Measurements from ENCODE around the gene TRIM2.

Gene TRIM2

GRCh38 chr4:153224474-153224873 lies 20.2 kb downstream of the TRIM2 start:
- no peak for DNase-seq

GRCh38 chr4:153227469-153228075 lies 23.3 kb downstream of the TRIM2 start:
- DNase-seq, result no peak

GRCh38 chr4:153228512-153229140 lies 24.4 kb downstream of the TRIM2 start:
- no peak for DNase-seq

GRCh38 chr4:153229545-153229944 lies 25.3 kb downstream of the TRIM2 start:
- no peak for DNase-seq

- DNase-seq, result no peak
Measured at GRCh38 chr4:153232768-153233167, 28.5 kb downstream of the TRIM2 start.

GRCh38 chr4:153233761-153234371 lies 29.6 kb downstream of the TRIM2 start:
- DNase-seq, result no peak

GRCh38 chr4:153234885-153235284 lies 30.6 kb downstream of the TRIM2 start:
- DNase-seq, result no peak

GRCh38 chr4:153238135-153238919 lies 34.1 kb downstream of the TRIM2 start:
- no peak for DNase-seq

GRCh38 chr4:153239409-153239808 lies 35.2 kb downstream of the TRIM2 start:
- DNase-seq, result no peak

GRCh38 chr4:153241295-153241694 lies 37.1 kb downstream of the TRIM2 start:
- DNase-seq, result no peak

GRCh38 chr4:153241970-153242838 lies 38.0 kb downstream of the TRIM2 start:
- DNase-seq, result no peak

- DNase-seq, result no peak
Measured at GRCh38 chr4:153242839-153243324, 38.6 kb downstream of the TRIM2 start.

GRCh38 chr4:153243468-153243867 lies 39.2 kb downstream of the TRIM2 start:
- DNase-seq, result no peak

- DNase-seq, result no peak
Measured at GRCh38 chr4:153244969-153245368, 40.7 kb downstream of the TRIM2 start.

GRCh38 chr4:153245775-153246174 lies 41.5 kb downstream of the TRIM2 start:
- no peak for DNase-seq

GRCh38 chr4:153246446-153247115 lies 42.3 kb downstream of the TRIM2 start:
- DNase-seq, result no peak

- DNase-seq, result no peak
Measured at GRCh38 chr4:153247116-153247490, 42.9 kb downstream of the TRIM2 start.

- no peak for DNase-seq
Measured at GRCh38 chr4:153248641-153249198, 44.5 kb downstream of the TRIM2 start.

GRCh38 chr4:153249199-153250041 lies 45.2 kb downstream of the TRIM2 start:
- peak; percentile 84 for DNase-seq

GRCh38 chr4:153252122-153252521 lies 47.9 kb downstream of the TRIM2 start:
- no peak for DNase-seq

- DNase-seq, result no peak
Measured at GRCh38 chr4:153255233-153255632, 51.0 kb downstream of the TRIM2 start.
